IMR-90 (cell line): ENCODE measurements around the gene NFE2L2. TPM values are rescaled to one million over a fixed set of nuclear protein-coding genes. Genes with fewer than 3 reads are reported as not detected.

Source experiments
- ATAC-seq: fragments of 200-7000 bp; cut with Tn5 transposase; 2 replicates; pipeline ENCODE4 v1.9.1; 2020; ENCODE audit warnings: low read depth, mild to moderate bottlenecking, moderate library complexity
- BruUV-seq: library from RNA; stranded (reverse); fragments of 400-500 nt; replicated peaks from 2 replicates; lab custom pipeline; 2021; lab: Mats Ljungman, UMichigan
- CTCF ChIA-PET: fragments of 300-600 bp; formaldehyde crosslinking; extraction: SDS; loops from one replicate; lab custom pipeline; 2021; ENCODE audit warnings: antibody characterized with exemption; lab: Yijun Ruan, JAX
- POLR2A ChIA-PET: fragments of 300-600 bp; sonication (Branson Sonifier 250); formaldehyde crosslinking; loops from one replicate; lab custom pipeline; 2022; ENCODE audit warnings: antibody characterized with exemption; ENCODE audit not compliant: unreplicated experiment; lab: Charles Lee
- DNase-seq: peaks from one replicate; pipeline ENCODE4 v3.0.0; 2013
- H2AFZ ChIP-seq: replicated peaks from 2 replicates; pipeline ENCODE3; 2013; ENCODE audit warnings: low read length, mild to moderate bottlenecking; ENCODE audit not compliant: poor library complexity
- H2AK5ac ChIP-seq: 2 replicates; pipeline ENCODE4 v1.6.1; 2013; ENCODE audit warnings: low read depth, low read length, inconsistent platforms
- H2AK9ac ChIP-seq: replicated peaks from 2 replicates; pipeline ENCODE3; 2013; ENCODE audit warnings: mild to moderate bottlenecking, low read depth, low read length, moderate library complexity; ENCODE audit not compliant: poor library complexity
- H2BK120ac ChIP-seq: 2 replicates; pipeline ENCODE4 v1.6.1; 2013; ENCODE audit warnings: low read depth, low read length, inconsistent platforms
- H2BK15ac ChIP-seq: 3 replicates; pipeline ENCODE4 v1.6.1; 2013; ENCODE audit warnings: low read depth, low read length, inconsistent platforms
- H2BK20ac ChIP-seq: 2 replicates; pipeline ENCODE4 v1.6.1; 2013; ENCODE audit warnings: low read depth, mild to moderate bottlenecking, inconsistent platforms, low read length, moderate library complexity
- H2BK5ac ChIP-seq: 2 replicates; pipeline ENCODE4 v1.6.1; 2013; ENCODE audit warnings: mild to moderate bottlenecking, low read depth, low read length, inconsistent platforms; ENCODE audit not compliant: poor library complexity, severe bottlenecking
- H3K14ac ChIP-seq: replicated peaks from 2 replicates; pipeline ENCODE4 v1.6.1; 2013; ENCODE audit warnings: low read depth, low read length, inconsistent platforms
- H3K18ac ChIP-seq: 2 replicates; pipeline ENCODE4 v1.6.1; 2013; ENCODE audit warnings: low read depth, low read length, control low read depth
- H3K23ac ChIP-seq: 2 replicates; pipeline ENCODE4 v1.6.1; 2013; ENCODE audit warnings: low read depth, low read length, inconsistent platforms
- H3K27ac ChIP-seq: 2 replicates; pipeline ENCODE4 v1.5.1; 2013; ENCODE audit warnings: mild to moderate bottlenecking, control low read depth, low read length; ENCODE audit not compliant: insufficient read depth
- H3K27me3 ChIP-seq: 2 replicates; pipeline ENCODE4 v1.6.1; 2013; ENCODE audit warnings: low read length; ENCODE audit not compliant: control insufficient read depth, insufficient read depth
- H3K36me3 ChIP-seq: 2 replicates; pipeline ENCODE4 v1.6.1; 2013; ENCODE audit warnings: low read length, mixed read lengths; ENCODE audit not compliant: control insufficient read depth, insufficient read depth
- H3K4ac ChIP-seq: 2 replicates; pipeline ENCODE4 v1.6.1; 2013; ENCODE audit warnings: low read depth, low read length, inconsistent platforms
- H3K4me1 ChIP-seq: 2 replicates; pipeline ENCODE4 v1.6.1; 2013; ENCODE audit warnings: low read length, mixed read lengths; ENCODE audit not compliant: control insufficient read depth, insufficient read depth
- H3K4me2 ChIP-seq: 2 replicates; pipeline ENCODE4 v1.6.1; 2013; ENCODE audit warnings: low read depth, mild to moderate bottlenecking, control low read depth, low read length, moderate library complexity
- H3K4me3 ChIP-seq: 2 replicates; pipeline ENCODE4 v1.5.1; 2013; ENCODE audit warnings: low read depth, mild to moderate bottlenecking, control low read depth, low read length, moderate library complexity; ENCODE audit not compliant: insufficient read depth
- H3K56ac ChIP-seq: 2 replicates; pipeline ENCODE4 v1.6.1; 2013; ENCODE audit warnings: low read length, inconsistent platforms; ENCODE audit not compliant: insufficient read depth; ENCODE audit errors: extremely low read depth
- H3K79me1 ChIP-seq, 2 experiments: 2 replicates each; pipeline ENCODE4 v1.6.1; 2013; ENCODE audit warnings: low read length in 2 of 2, inconsistent platforms in 1 of 2, low read depth in 1 of 2
- H3K9ac ChIP-seq: 2 replicates; pipeline ENCODE4 v1.6.1; 2013; ENCODE audit warnings: low read depth, low read length, control low read depth
- H3K9me1 ChIP-seq: 2 replicates; pipeline ENCODE4 v1.6.1; 2013; ENCODE audit warnings: low read length, inconsistent platforms; ENCODE audit not compliant: insufficient read depth
- H3K9me3 ChIP-seq: 2 replicates; pipeline ENCODE4 v1.6.1; 2013; ENCODE audit warnings: low read length; ENCODE audit not compliant: control insufficient read depth, insufficient read depth
- H4K20me1 ChIP-seq: 2 replicates; pipeline ENCODE4 v1.6.1; 2013; ENCODE audit warnings: low read length, inconsistent platforms; ENCODE audit not compliant: insufficient read depth
- H4K5ac ChIP-seq: 2 replicates; pipeline ENCODE4 v1.6.1; 2013; ENCODE audit warnings: mild to moderate bottlenecking, low read depth, low read length, control low read depth
- H4K8ac ChIP-seq, 2 experiments: 2 replicates each; pipeline ENCODE4 v1.6.1; 2013; ENCODE audit warnings: low read depth in 2 of 2, low read length in 2 of 2, control low read depth in 1 of 2, inconsistent platforms in 1 of 2
- H4K91ac ChIP-seq: 2 replicates; pipeline ENCODE4 v1.6.1; 2013; ENCODE audit warnings: low read depth, low read length, inconsistent platforms; ENCODE audit not compliant: insufficient read depth
- CEBPB ChIP-seq: IDR thresholded peaks from 2 replicates; pipeline ENCODE4 v1.6.1; 2012; ENCODE audit warnings: low read depth, low read length, improper control_type of control experiment
- CHD1 ChIP-seq: IDR thresholded peaks from 2 replicates; pipeline ENCODE4 v1.6.1; 2012; ENCODE audit warnings: low read depth, low read length, improper control_type of control experiment
- CTCF ChIP-seq: conservative IDR thresholded peaks from 2 replicates; pipeline ENCODE4 v1.5.1; 2012; ENCODE audit warnings: mild to moderate bottlenecking, low read depth, low read length, improper control_type of control experiment
- FOS ChIP-seq: fragments of 150-350 bp; IDR thresholded peaks from 2 replicates; pipeline ENCODE4 v1.6.1; 2016; ENCODE audit warnings: low read depth, low read length
- MAFK ChIP-seq: IDR thresholded peaks from 2 replicates; pipeline ENCODE4 v1.6.1; 2012; ENCODE audit warnings: low read depth, low read length, improper control_type of control experiment
- MAZ ChIP-seq: IDR thresholded peaks from 2 replicates; pipeline ENCODE4 v1.6.1; 2012; ENCODE audit warnings: low read depth, mild to moderate bottlenecking, low read length, improper control_type of control experiment, moderate library complexity, borderline replicate concordance
- MXI1 ChIP-seq: IDR thresholded peaks from 2 replicates; pipeline ENCODE4 v1.6.1; 2012; ENCODE audit warnings: low read depth, mild to moderate bottlenecking, low read length, moderate library complexity, borderline replicate concordance
- NFE2L2 ChIP-seq: fragments of 150-350 bp; IDR thresholded peaks from 2 replicates; pipeline ENCODE4 v1.6.1; 2016; ENCODE audit warnings: low read depth, mild to moderate bottlenecking, low read length
- POLR2A ChIP-seq: IDR thresholded peaks from 2 replicates; pipeline ENCODE4 v1.6.1; 2012; ENCODE audit warnings: mild to moderate bottlenecking, low read depth, low read length
- RAD21 ChIP-seq: IDR thresholded peaks from 2 replicates; pipeline ENCODE4 v1.6.1; 2012; ENCODE audit warnings: low read length, improper control_type of control experiment
- RCOR1 ChIP-seq: IDR thresholded peaks from 2 replicates; pipeline ENCODE4 v1.6.1; 2012; ENCODE audit warnings: mild to moderate bottlenecking, low read length, improper control_type of control experiment; ENCODE audit not compliant: insufficient replicate concordance
- RFX5 ChIP-seq: IDR thresholded peaks from 2 replicates; pipeline ENCODE4 v1.8.0; 2012; ENCODE audit warnings: low read depth, mild to moderate bottlenecking, low read length, moderate library complexity
- USF2 ChIP-seq: fragments of 150-350 bp; IDR thresholded peaks from 2 replicates; pipeline ENCODE4 v1.6.1; 2017; ENCODE audit warnings: mild to moderate bottlenecking, antibody characterized with exemption, low read length, low read depth
- WGBS, 2 experiments: methylation state at CpG; one replicate each; pipeline versions ENCODE4 v1.1.5 to v1.1.7; 2013; ENCODE audit warnings: missing lambda C conversion rate in 2 of 2; ENCODE audit not compliant: insufficient read length in 1 of 2; ENCODE audit errors: extremely low coverage in 2 of 2; 5-methylcytosine and 5-hydroxymethylcytosine counted together
- dilution Hi-C: fragments of 300-500 bp; cut with HindIII; formaldehyde crosslinking; loops from one replicate; pipeline ENCODE4 v1.14.3; 2018; ENCODE audit warnings: low sequenced_read_pairs; ENCODE audit not compliant: unreplicated experiment
- in situ Hi-C: fragments of 300-500 bp; cut with MboI; formaldehyde crosslinking; loops from 3 replicates; pipeline ENCODE4 v1.14.3; 2019; ENCODE audit warnings: low sequenced_read_pairs, inconsistent platforms, mixed read lengths
- intact Hi-C: fragments of 100-400 bp; cut with micrococcal nuclease; formaldehyde crosslinking; loops from 2 replicates; pipeline ENCODE4 v1.10.0; 2022
- polyA plus RNA-seq, 3 experiments: library from polyadenylated mRNA; depleted of rRNA; stranded (reverse); fragments of >200 nt; gene quantifications; 2 replicates each; pipeline ENCODE4 v1.2.3, GENCODE V29; 2012; ENCODE audit warnings: low replicate concordance in 1 of 3
- total RNA-seq: library from RNA; depleted of rRNA; stranded (reverse); fragments of >200 nt; gene quantifications from 2 replicates; pipeline ENCODE4 v1.2.3, GENCODE V29; 2012

The NFE2L2 gene
- total and polyA plus RNA-seq, 2 of the 4 experiments (the other 2 are of a cell fraction), result 72.7 to 83.5 TPM

- H2AK5ac ChIP-seq, result no peak overlapping the region
- H3K4me3 ChIP-seq, result no peak overlapping the region
- no peaks in the 10 kb centered on the region; the same call in 1 of the 2 replicates for H3K4me1 ChIP-seq
- H3K79me1 ChIP-seq, result peaks cover 12 to 29% of the 10 kb centered on the region in 2 experiments
- no peak overlapping the region for H3K4ac ChIP-seq
- H3K9ac ChIP-seq, result no peak overlapping the region
- no peak overlapping the region for H2BK120ac ChIP-seq
- no peak overlapping the region for H3K27ac ChIP-seq
- no peak overlapping the region for H2AK9ac ChIP-seq
- H3K27me3 ChIP-seq, result no peaks in the 10 kb centered on the region
- intact Hi-C loops (no loop called here), in situ Hi-C loops (no loop called here), dilution Hi-C loops (no loop called here)
- no peak overlapping the region for H2AFZ ChIP-seq
- ATAC-seq (no peak), DNase-seq (no peak)
- no peak overlapping the region for H3K18ac ChIP-seq
- no peak overlapping the region for H3K14ac ChIP-seq
- no peak overlapping the region for H3K23ac ChIP-seq
- no CpG with 5 or more reads among the region's 3 CpGs for WGBS, 2 experiments
- H3K4me2 ChIP-seq, result no peak overlapping the region
- H3K9me3 ChIP-seq, result no peaks in the 10 kb centered on the region
- POLR2A ChIA-PET, result no interaction called here
- H4K8ac ChIP-seq, result no peak overlapping the region
- H3K36me3 ChIP-seq, result peaks cover 29% of the 10 kb centered on the region
- no peaks in the 10 kb centered on the region; the same call in 1 of the 2 replicates for H3K9me1 ChIP-seq
- no peak overlapping the region for H4K91ac ChIP-seq
- no peak overlapping the region for H2BK15ac ChIP-seq
- H4K5ac ChIP-seq, result no peak overlapping the region
- BruUV-seq, result no TSS peak
- no peak overlapping the region for H2BK20ac ChIP-seq
- TF ChIP-seq USF2, result no peak
- TF ChIP-seq RFX5, result no peak
- no peak for TF ChIP-seq FOS
- no peak for TF ChIP-seq NFE2L2
- no peak for TF ChIP-seq RAD21
- TF ChIP-seq MAFK, result no peak
- TF ChIP-seq MAZ, result no peak
- TF ChIP-seq POLR2A, result no peak
- no peak for TF ChIP-seq CTCF
- no peak for TF ChIP-seq CHD1
- no peak for TF ChIP-seq CEBPB
- TF ChIP-seq MXI1, result no peak
- no peak for TF ChIP-seq RCOR1
- H4K20me1 ChIP-seq, result peaks cover 42% of the 10 kb centered on the region; the same call in 1 of the 2 replicates
- no peak overlapping the region for H3K56ac ChIP-seq
- H2BK5ac ChIP-seq, result no peak overlapping the region
- CTCF ChIA-PET, result interaction anchor here (1.2 kb wide), 1 partner anchor 57 kb away, joined by 4 read pairs; no protein-coding TSS in a partner anchor
Measured at GRCh38 chr2:177221970-177222369, 42.6 kb downstream of the NFE2L2 start.
